ENCODE results near the gene CCDC8.
"Not testable (repeated sequence)": the region's sequence is repeated elsewhere in the genome, so short reads cannot be mapped to it uniquely, and the experiment has no call there.

Gene CCDC8

GRCh38 chr19:46428239-46429135, 15.1 kb upstream of the CCDC8 start, which contains the start of gene PNMA8C:
Gene PNMA8C, minus strand, starts transcription at chr19:46428936. Its CDS starts 577 bp downstream, at chr19:46428359.
- no peak for DNase-seq (ENCODE audit: low read depth in 3 of 3)

GRCh38 chr19:46427518-46428045, 14.2 kb upstream of the CCDC8 start:
- DNase-seq (ENCODE audit: low read depth in 3 of 3) = no peak

DNA sequence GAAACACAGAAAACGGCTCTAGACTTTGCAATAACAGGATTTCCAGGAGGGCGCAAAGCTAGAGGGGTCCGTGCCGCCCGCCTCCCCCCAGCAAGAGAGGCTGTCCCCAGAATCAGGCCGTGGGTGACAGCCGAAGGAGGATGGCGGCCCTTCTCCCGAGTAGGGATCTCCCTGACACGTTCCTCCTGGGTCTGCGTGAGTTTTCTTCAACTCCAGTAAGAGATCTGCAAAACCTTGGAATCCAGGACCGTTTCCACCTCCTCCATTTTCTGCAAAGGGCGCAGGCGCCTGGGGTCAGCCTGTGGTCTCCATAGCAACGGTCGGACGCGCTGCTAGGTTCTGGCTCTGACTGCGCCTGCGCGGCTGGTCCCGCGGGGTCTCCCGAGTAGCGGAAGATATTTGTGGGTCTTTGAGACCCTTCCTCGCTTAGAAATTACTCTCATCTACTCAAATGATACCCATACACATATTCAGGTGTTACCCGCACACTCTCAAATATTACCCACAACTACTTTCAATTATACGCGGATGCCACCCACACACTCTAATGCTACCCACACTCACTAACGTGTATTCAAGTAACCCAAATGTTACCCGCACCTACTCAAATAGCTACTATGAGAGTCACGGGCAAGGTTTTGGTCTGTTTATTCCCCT, 13.3 kb upstream of the CCDC8 start:
- DNase-seq (ENCODE audit: low read depth in 3 of 3) = no peak

DNA sequence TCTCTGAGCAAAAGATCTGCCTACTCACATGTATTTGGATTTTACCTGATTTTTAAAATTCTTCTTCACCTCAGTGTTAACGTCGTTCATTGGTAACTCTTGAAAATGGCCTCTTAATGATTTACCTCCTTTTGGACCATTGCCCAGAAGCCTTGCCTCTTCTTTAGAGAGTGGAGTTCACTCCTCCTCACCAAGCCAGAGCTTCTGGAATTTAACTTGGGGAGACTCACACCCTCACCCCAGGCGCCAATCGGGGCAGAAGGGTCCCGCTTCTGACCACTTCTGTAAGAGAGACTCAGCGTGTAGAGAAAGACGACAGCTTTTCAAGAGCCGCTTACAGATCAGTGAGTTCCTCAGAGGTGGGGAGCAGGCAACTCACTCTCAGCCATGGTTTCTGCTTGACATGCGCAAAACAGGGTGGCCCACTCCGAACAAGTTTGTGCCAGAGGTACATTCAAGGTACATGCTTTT, 12.7 kb upstream of the CCDC8 start:
- DNase-seq (ENCODE audit: low read depth in 3 of 3) = no peak

GRCh38 chr19:46423188-46423587, 9.8 kb upstream of the CCDC8 start:
- no peak for DNase-seq (ENCODE audit: low read depth in 3 of 3)

DNA sequence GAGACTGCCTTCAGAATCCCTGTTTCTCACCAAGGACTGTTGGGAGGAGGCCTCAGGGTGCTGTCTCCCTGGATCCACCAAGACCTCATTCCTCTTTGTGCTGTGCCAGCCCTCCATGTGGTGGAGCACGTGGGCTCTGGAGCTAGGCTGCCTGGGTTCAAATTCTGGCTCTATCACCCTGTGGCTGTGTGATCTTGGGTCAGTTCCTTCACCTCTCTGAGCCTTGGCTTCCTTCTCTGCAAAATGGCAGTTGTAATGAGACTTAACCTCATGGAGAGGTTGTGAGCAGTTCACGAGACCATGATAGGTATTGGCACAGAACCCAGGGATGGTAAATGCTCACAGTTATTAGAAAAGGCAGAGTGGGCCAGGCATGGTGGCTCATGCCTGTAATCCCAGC, 9.0 kb upstream of the CCDC8 start:
- no peak for DNase-seq (ENCODE audit: low read depth in 3 of 3)

GRCh38 chr19:46420056-46420455, 6.7 kb upstream of the CCDC8 start:
- no peak for DNase-seq (ENCODE audit: low read depth in 3 of 3)

GRCh38 chr19:46415804-46416709, 2.7 kb upstream of the CCDC8 start:
- not testable (repeated sequence) for DNase-seq (ENCODE audit: low read depth in 3 of 3)

DNA sequence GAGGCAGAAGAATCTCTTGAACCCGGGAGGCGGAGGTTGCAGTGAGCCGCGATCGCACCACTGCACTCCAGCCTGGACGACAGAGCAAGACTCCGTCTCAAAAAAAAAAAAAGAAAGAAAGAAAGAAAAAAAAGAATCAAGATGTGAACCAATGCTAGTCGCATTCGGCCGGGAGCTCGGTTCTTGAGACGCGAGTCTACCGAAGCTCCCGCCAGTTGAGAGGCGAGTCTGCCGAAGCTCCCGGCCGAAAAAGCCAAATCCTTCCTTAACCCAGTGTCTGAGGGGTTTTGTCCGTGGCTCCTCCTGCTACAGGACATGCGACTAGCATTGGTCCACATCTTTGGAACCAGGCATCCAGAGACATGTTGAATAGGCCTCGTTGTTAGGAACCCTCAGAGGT, 1.5 kb upstream of the CCDC8 start:
- not testable (repeated sequence) for DNase-seq (ENCODE audit: low read depth in 3 of 3)

- DNase-seq (ENCODE audit: low read depth in 3 of 3) = no peak
Measured at GRCh38 chr19:46412650-46413261, 608 bp downstream of the CCDC8 start.

- DNase-seq (ENCODE audit: low read depth in 3 of 3) = no peak
Measured at GRCh38 chr19:46411925-46412649, 1.3 kb downstream of the CCDC8 start.

DNA sequence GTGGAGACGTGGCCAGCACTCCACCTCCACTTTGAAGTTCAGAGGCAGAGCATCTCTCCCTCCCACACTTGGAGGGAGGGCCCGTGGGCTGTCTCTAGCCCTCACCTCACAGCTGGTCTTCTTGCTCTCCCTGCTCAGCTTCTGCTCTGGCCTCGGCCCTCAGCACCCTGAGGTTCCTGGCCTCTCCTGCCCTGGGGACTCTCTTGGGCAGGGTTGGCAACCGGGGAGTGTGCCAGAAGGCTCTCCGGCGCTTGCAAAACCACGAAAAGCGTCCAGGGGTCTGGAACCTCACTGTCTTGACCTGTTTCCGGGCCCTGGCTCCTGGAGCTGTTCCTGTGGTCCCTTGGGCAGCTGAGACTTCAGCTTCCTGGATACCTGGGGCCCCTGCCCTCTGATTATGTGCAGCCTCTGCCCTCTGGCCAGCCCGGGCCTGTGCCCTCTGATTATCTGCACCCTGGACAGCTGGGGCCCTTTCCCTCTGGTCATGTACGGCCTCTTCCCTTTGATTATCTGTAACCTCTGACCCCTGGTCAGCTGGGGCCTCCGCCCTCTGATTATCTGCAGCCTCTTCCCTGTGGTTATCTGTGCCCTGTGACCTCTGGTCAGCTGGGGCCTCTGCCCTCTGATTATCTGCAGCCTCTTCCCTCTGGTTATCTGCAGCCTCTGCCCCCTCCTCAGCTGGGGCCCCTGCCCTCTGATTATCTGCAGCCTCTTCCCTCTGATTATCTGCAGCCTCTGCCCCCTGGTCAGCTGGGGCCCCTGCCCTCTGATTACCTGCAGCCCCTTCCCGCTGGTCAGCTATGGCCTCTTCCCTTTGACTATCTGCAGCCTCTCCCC, 2.1 kb downstream of the CCDC8 start:
- no peak for DNase-seq (ENCODE audit: low read depth in 3 of 3)

GRCh38 chr19:46410205-46411087, 2.9 kb downstream of the CCDC8 start:
- DNase-seq (ENCODE audit: low read depth in 3 of 3) = no peak

DNA sequence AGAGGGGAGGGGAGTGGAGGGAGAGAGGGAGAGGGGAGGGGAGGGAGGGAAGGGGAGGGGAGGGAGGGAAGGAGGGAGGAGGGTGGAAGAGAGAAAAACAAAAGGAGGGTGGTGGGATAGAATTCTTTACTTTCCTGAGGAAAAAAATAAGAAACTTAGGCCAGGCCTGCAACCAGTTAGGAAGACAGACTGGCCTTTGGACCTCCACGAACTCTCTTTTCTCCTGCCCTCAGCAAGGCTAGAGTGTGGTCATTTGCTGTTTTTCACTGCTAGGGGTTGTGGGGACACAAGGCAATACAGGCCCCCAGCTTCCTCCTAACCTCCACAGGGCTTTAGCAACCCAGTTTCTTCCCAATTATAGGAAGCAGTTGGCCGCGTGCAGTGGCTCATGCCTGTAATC, 4.2 kb downstream of the CCDC8 start:
- no peak for DNase-seq (ENCODE audit: low read depth in 3 of 3)

DNA sequence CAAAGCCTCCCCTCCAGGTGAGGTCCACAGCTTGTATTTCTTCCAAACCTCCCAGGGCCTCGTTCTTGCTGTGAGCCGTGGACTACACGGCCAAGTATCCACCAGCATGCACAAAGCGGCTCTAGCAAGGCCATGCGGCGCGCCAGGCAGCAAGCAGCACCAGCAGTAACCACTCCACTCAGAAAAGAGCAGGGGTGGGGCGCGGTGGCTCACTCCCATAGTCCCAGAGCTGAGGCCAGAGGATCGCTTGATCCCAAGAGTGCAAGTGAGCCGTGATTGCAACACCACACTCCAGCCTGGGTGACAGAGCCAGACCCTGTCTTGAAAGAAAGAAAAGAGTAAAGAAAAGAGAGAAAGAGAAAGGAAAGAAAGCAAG, 4.7 kb downstream of the CCDC8 start:
- DNase-seq (ENCODE audit: low read depth in 3 of 3) = no peak

GRCh38 chr19:46407856-46408663, 5.3 kb downstream of the CCDC8 start:
- no peak for DNase-seq (ENCODE audit: low read depth in 3 of 3)

DNA sequence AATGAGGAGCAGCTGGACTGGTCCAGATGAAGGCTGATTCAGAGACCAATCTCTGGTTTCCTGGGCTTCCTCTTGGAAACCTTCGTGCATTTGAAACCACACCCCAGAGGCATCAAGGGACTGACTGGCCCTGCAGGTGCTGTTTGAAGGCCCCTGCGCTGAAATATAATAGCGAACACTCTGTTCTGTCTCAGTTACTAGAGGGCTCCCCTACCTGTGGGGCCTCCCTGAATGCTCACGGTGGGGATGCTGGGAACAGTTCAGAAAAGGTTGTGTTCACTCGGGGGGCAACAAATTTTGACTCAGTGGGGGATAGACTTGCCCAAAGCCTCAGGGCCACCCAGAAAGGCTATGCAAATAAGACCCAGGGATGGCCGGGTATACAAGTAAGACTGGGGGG, 6.4 kb downstream of the CCDC8 start:
- DNase-seq (ENCODE audit: low read depth in 3 of 3) = no peak

Data from stimulated activated CD4-positive, alpha-beta T cell treated with anti-CD3 and anti-CD28 coated beads, TNF-alpha, amount 100 ng/mL, for 4 hours (primary cell).